Measurements from ENCODE around the gene PTPRM.
A peak's percentile ranks its signal among the peaks of the same experiment; 100 is the strongest.

PTPRM gene

GRCh38 chr18:8073167-8073566 is 506.1 kb downstream of the PTPRM start:
- no peak for DNase-seq

GRCh38 chr18:8080092-8080491 is 513.0 kb downstream of the PTPRM start:
- no peak for DNase-seq

- DNase-seq = no peak
These were observed 514.2 kb downstream of the PTPRM start for GRCh38 chr18:8081267-8081666.

GRCh38 chr18:8081872-8082553 is 514.9 kb downstream of the PTPRM start:
- DNase-seq = peak; percentile 91

- peak; percentile 70 for DNase-seq
These were observed 517.0 kb downstream of the PTPRM start for GRCh38 chr18:8084160-8084559.

GRCh38 chr18:8088626-8089025 is 521.5 kb downstream of the PTPRM start:
- DNase-seq = peak; percentile 30

- no peak for DNase-seq
These were observed 523.9 kb downstream of the PTPRM start for GRCh38 chr18:8091035-8091434.

- DNase-seq = no peak
These were observed 528.9 kb downstream of the PTPRM start for GRCh38 chr18:8095947-8096570.

GRCh38 chr18:8097399-8097798 is 530.3 kb downstream of the PTPRM start:
- no peak for DNase-seq

- peak; percentile 38 for DNase-seq
These were observed 530.8 kb downstream of the PTPRM start for GRCh38 chr18:8097927-8098326.

GRCh38 chr18:8106603-8107002 is 539.5 kb downstream of the PTPRM start:
- no peak for DNase-seq

- no peak for DNase-seq
These were observed 540.3 kb downstream of the PTPRM start for GRCh38 chr18:8107426-8107825.

- no peak for DNase-seq
These were observed 547.4 kb downstream of the PTPRM start for GRCh38 chr18:8114480-8114879.

- DNase-seq = no peak
These were observed 549.4 kb downstream of the PTPRM start for GRCh38 chr18:8116341-8117005.

GRCh38 chr18:8117006-8117371 is 549.9 kb downstream of the PTPRM start:
- DNase-seq = no peak

GRCh38 chr18:8121101-8121500 is 554.0 kb downstream of the PTPRM start:
- DNase-seq = no peak

- no peak for DNase-seq
These were observed 554.9 kb downstream of the PTPRM start for GRCh38 chr18:8121942-8122480.

- no peak for DNase-seq
These were observed 557.4 kb downstream of the PTPRM start for GRCh38 chr18:8124232-8125146.

GRCh38 chr18:8130096-8130495 is 563.0 kb downstream of the PTPRM start:
- no peak for DNase-seq

GRCh38 chr18:8133032-8133431 is 565.9 kb downstream of the PTPRM start:
- no peak for DNase-seq

- no peak for DNase-seq
These were observed 566.8 kb downstream of the PTPRM start for GRCh38 chr18:8133888-8134287.

GRCh38 chr18:8139127-8139527 is 572.0 kb downstream of the PTPRM start:
- no peak for DNase-seq

- no peak for DNase-seq
These were observed 572.8 kb downstream of the PTPRM start for GRCh38 chr18:8139891-8140406.

All from NCI-H345 (cell line).